Endodermal cell (in vitro differentiated cells): ENCODE data around the gene HTR6. TPM values are rescaled to one million over a fixed set of nuclear protein-coding genes. Genes with fewer than 3 reads are reported as not detected.
A peak's percentile ranks its signal among the peaks of the same experiment; 100 is the strongest.

Source experiments
- DNase-seq: peaks from one replicate; pipeline ENCODE4 v3.0.0-alpha.2; 2017
- H3K27ac ChIP-seq: 2 replicates; pipeline ENCODE4 v1.5.1; 2013; ENCODE audit warnings: mild to moderate bottlenecking, low read depth, low read length, moderate library complexity
- H3K27me3 ChIP-seq: 2 replicates; pipeline ENCODE4 v1.6.1; 2013; ENCODE audit warnings: mild to moderate bottlenecking, low read length, moderate library complexity; ENCODE audit not compliant: insufficient read depth, control insufficient read depth, poor library complexity, severe bottlenecking
- H3K36me3 ChIP-seq: 2 replicates; pipeline ENCODE4 v1.7.0; 2013; ENCODE audit warnings: mild to moderate bottlenecking, low read length, moderate library complexity; ENCODE audit not compliant: control insufficient read depth, insufficient read depth
- H3K4me1 ChIP-seq: one replicate; pipeline ENCODE4 v1.7.0; 2013; ENCODE audit warnings: low read length; ENCODE audit not compliant: control insufficient read depth, insufficient read depth
- H3K4me3 ChIP-seq: 2 replicates; pipeline ENCODE4 v1.5.1; 2013; ENCODE audit warnings: mild to moderate bottlenecking, low read length, moderate library complexity
- H3K9ac ChIP-seq: 2 replicates; pipeline ENCODE4 v1.6.1; 2013; ENCODE audit warnings: mild to moderate bottlenecking, low read length, moderate library complexity; ENCODE audit not compliant: poor library complexity, severe bottlenecking; ENCODE audit errors: extremely low read depth
- H3K9me3 ChIP-seq: 2 replicates; pipeline ENCODE4 v1.6.1; 2013; ENCODE audit warnings: mild to moderate bottlenecking, low read length, moderate library complexity; ENCODE audit not compliant: control insufficient read depth
- H3K27ac Mint-ChIP-seq: 2 replicates; pipeline ENCODE4 v1.8.0; 2020; ENCODE audit warnings: mixed read lengths
- H3K27me3 Mint-ChIP-seq: 2 replicates; pipeline ENCODE4 v1.8.0; 2021; ENCODE audit warnings: mild to moderate bottlenecking, mixed read lengths; ENCODE audit not compliant: insufficient read depth
- H3K36me3 Mint-ChIP-seq: 2 replicates; pipeline ENCODE4 v1.8.0; 2020; ENCODE audit warnings: low read depth, mixed read lengths
- H3K4me1 Mint-ChIP-seq: 2 replicates; pipeline ENCODE4 v1.8.0; 2020; ENCODE audit warnings: mixed read lengths
- H3K4me3 Mint-ChIP-seq: 2 replicates; pipeline ENCODE4 v1.8.0; 2020; ENCODE audit warnings: mild to moderate bottlenecking, moderate library complexity, mixed read lengths
- H3K9me3 Mint-ChIP-seq: 2 replicates; pipeline ENCODE4 v1.8.0; 2020; ENCODE audit warnings: mild to moderate bottlenecking, mixed read lengths
- CTCF ChIP-seq: fragments of 200-600 bp; sonication (generic); conservative IDR thresholded peaks from 2 replicates; pipeline ENCODE4 v1.5.0; 2021; ENCODE audit warnings: antibody characterized with exemption, mild to moderate bottlenecking
- WGBS, 2 experiments: methylation state at CpG; one replicate each; pipeline versions ENCODE4 v1.1.5 to v1.1.7; 2013; ENCODE audit warnings: missing lambda C conversion rate in 2 of 2, mixed read lengths in 1 of 2; ENCODE audit not compliant: insufficient coverage in 1 of 2, insufficient read length in 1 of 2; 5-methylcytosine and 5-hydroxymethylcytosine counted together
- total RNA-seq, 2 donors: library from RNA; stranded (reverse); fragmentation: NEBNext Ultra II Directional in 1 of 2; extraction: Animal tissue kit (Norgen Biotek cat#: 25700) in 1 of 2; gene quantifications; 2 replicates in 1 of 2; 3 replicates in 1 of 2; pipeline ENCODE4 v1.2.1, GENCODE V29; 2021

The HTR6 gene
- total RNA-seq, 2 donors from 2014 or later = 0.31 TPM; not detected in 1

- H3K27ac Mint-ChIP-seq = no peak overlapping the region
- H3K9me3 ChIP-seq = no peaks in the 10 kb centered on the region
- no peaks in the 10 kb centered on the region for H3K36me3 ChIP-seq
- no peak overlapping the region for H3K4me3 ChIP-seq
- H3K36me3 Mint-ChIP-seq = no peaks in the 10 kb centered on the region
- H3K4me3 Mint-ChIP-seq = no peak overlapping the region
- no peaks in the 10 kb centered on the region for H3K27me3 ChIP-seq
- no peak for DNase-seq
- TF ChIP-seq CTCF = peak; percentile 18
- no peak overlapping the region for H3K27ac ChIP-seq
- H3K4me1 Mint-ChIP-seq = peaks cover 8% of the 10 kb centered on the region
- H3K4me1 ChIP-seq = no peaks in the 10 kb centered on the region
- no peak overlapping the region for H3K9ac ChIP-seq
- H3K27me3 Mint-ChIP-seq = no peaks in the 10 kb centered on the region
- H3K9me3 Mint-ChIP-seq = no peaks in the 10 kb centered on the region
- WGBS, 2 experiments = 81 to 83% methylated on average over 2 to 3 of the region's 3 CpGs
Measured at GRCh38 chr1:19703280-19703679, 38.6 kb downstream of the HTR6 start.

- no peak overlapping the region for H3K4me3 ChIP-seq
Measured at GRCh38 chr1:19704247-19705113, 39.8 kb downstream of the HTR6 start.

GRCh38 chr1:19705464-19705863, 40.8 kb downstream of the HTR6 start:
- WGBS, 2 experiments = 80 to 94% methylated on average over 1 to 4 of the region's 4 CpGs
- Mint-ChIP-seq H3K27ac (no peak overlapping the region), H3K9me3 (no peaks in the 10 kb centered on the region), H3K4me3 (no peak overlapping the region), H3K4me1 (peaks cover 7% of the 10 kb centered on the region), H3K36me3 (no peaks in the 10 kb centered on the region), H3K27me3 (no peaks in the 10 kb centered on the region)
- TF ChIP-seq CTCF = no peak
- Histone ChIP-seq H3K27me3 (no peaks in the 10 kb centered on the region), H3K36me3 (no peaks in the 10 kb centered on the region), H3K4me1 (no peaks in the 10 kb centered on the region), H3K9me3 (no peaks in the 10 kb centered on the region), H3K27ac (no peak overlapping the region), H3K4me3 (no peak overlapping the region), H3K9ac (no peak overlapping the region)
- no peak for DNase-seq

More at GRCh38 chr1:19704247-19705113, 39.8 kb downstream of the HTR6 start:
- H3K4me1 Mint-ChIP-seq = peaks cover 12% of the 10 kb centered on the region
- TF ChIP-seq CTCF = peak; percentile 94
- H3K9me3 Mint-ChIP-seq = no peaks in the 10 kb centered on the region
- DNase-seq = peak; percentile 96
- no peaks in the 10 kb centered on the region for H3K4me1 ChIP-seq
- H3K9ac ChIP-seq = no peak overlapping the region
- H3K9me3 ChIP-seq = no peaks in the 10 kb centered on the region
- no peaks in the 10 kb centered on the region for H3K36me3 Mint-ChIP-seq
- H3K4me3 Mint-ChIP-seq = peak overlapping the region; percentile 24
- no peaks in the 10 kb centered on the region for H3K27me3 Mint-ChIP-seq
- peak overlapping the region; percentile 59 for H3K27ac Mint-ChIP-seq
- 17 to 21% methylated on average over 17 to 19 of the region's 19 CpGs for WGBS, 2 experiments
- no peaks in the 10 kb centered on the region for H3K27me3 ChIP-seq
- no peak overlapping the region for H3K27ac ChIP-seq
- H3K36me3 ChIP-seq = no peaks in the 10 kb centered on the region
